ENCODE data around the gene CARS2. TPM values are rescaled to one million over a fixed set of nuclear protein-coding genes. Genes with fewer than 3 reads are reported as not detected.

CARS2 gene
- total RNA-seq, 2 experiments from 2014 or later, result 45.0 to 47.3 TPM

GRCh38 chr13:110690516-110690915, 15.4 kb downstream of the CARS2 start:
- H3K27ac ChIP-seq (ENCODE audit: low read depth, low read length, poor library complexity, severe bottlenecking), result no peak overlapping the region
- peaks cover 11% of the 10 kb centered on the region for H3K4me1 ChIP-seq (ENCODE audit: insufficient read depth, low read length, poor library complexity, severe bottlenecking)
- no peaks in the 10 kb centered on the region for H3K9me3 ChIP-seq (ENCODE audit: low read length)
- TF ChIP-seq EZH2phosphoT487 (IDR thresholded peaks at IDR 0.05; ENCODE audit: borderline replicate concordance, low read depth, low read length), result no peak
- TF ChIP-seq, protein P1, sequence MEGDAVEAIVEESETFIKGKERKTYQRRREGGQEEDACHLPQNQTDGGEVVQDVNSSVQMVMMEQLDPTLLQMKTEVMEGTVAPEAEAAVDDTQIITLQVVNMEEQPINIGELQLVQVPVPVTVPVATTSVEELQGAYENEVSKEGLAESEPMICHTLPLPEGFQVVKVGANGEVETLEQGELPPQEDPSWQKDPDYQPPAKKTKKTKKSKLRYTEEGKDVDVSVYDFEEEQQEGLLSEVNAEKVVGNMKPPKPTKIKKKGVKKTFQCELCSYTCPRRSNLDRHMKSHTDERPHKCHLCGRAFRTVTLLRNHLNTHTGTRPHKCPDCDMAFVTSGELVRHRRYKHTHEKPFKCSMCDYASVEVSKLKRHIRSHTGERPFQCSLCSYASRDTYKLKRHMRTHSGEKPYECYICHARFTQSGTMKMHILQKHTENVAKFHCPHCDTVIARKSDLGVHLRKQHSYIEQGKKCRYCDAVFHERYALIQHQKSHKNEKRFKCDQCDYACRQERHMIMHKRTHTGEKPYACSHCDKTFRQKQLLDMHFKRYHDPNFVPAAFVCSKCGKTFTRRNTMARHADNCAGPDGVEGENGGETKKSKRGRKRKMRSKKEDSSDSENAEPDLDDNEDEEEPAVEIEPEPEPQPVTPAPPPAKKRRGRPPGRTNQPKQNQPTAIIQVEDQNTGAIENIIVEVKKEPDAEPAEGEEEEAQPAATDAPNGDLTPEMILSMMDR (conservative IDR thresholded peaks at IDR 0.05; ENCODE audit: low read length), result no peak
- peaks cover 29% of the 10 kb centered on the region for H3K36me3 ChIP-seq (ENCODE audit: insufficient read depth, low read length)
- no peak for DNase-seq (ENCODE audit: low spot score)
- no peak overlapping the region for H3K4me2 ChIP-seq (ENCODE audit: low read length)
- H2AFZ ChIP-seq (ENCODE audit: low read length), result no peak overlapping the region
- H3K79me2 ChIP-seq (ENCODE audit: insufficient read depth, low read depth, low read length), result no peaks in the 10 kb centered on the region
- no peak overlapping the region for H3K4me3 ChIP-seq (ENCODE audit: low read depth, low read length, poor library complexity, severe bottlenecking)
- intact Hi-C loops (cut with micrococcal nuclease; ENCODE audit: unreplicated experiment), result no loop called here
- CTCF ChIA-PET (ENCODE audit: unreplicated experiment), result no interaction called here
- POLR2A ChIA-PET, result no interaction called here
- no peaks in the 10 kb centered on the region for H3K9me2 ChIP-seq (ENCODE audit: insufficient read depth, low read length)
- BruUV-seq (replicated peaks), result no TSS peak
- H4K20me1 ChIP-seq (ENCODE audit: insufficient read depth, low read length), result no peaks in the 10 kb centered on the region

- CTCF ChIA-PET (ENCODE audit: unreplicated experiment), result no interaction called here
- BruUV-seq (replicated peaks), result no TSS peak
- H3K9me2 ChIP-seq (ENCODE audit: insufficient read depth, low read length), result no peaks in the 10 kb centered on the region
- H4K20me1 ChIP-seq (ENCODE audit: insufficient read depth, low read length), result no peaks in the 10 kb centered on the region
- no peak overlapping the region for H2AFZ ChIP-seq (ENCODE audit: low read length)
- H3K4me1 ChIP-seq (ENCODE audit: insufficient read depth, low read length, poor library complexity, severe bottlenecking), result peaks cover 13% of the 10 kb centered on the region
- no peak overlapping the region for H3K4me2 ChIP-seq (ENCODE audit: low read length)
- POLR2A ChIA-PET, result interaction anchor here (1.0 kb wide), 1 partner anchor 14 kb away, joined by 4 read pairs; no protein-coding TSS in a partner anchor
- no peaks in the 10 kb centered on the region for H3K79me2 ChIP-seq (ENCODE audit: insufficient read depth, low read depth, low read length)
- peaks cover 29% of the 10 kb centered on the region for H3K36me3 ChIP-seq (ENCODE audit: insufficient read depth, low read length)
- no peak for DNase-seq (ENCODE audit: low spot score)
- no peak overlapping the region for H3K27ac ChIP-seq (ENCODE audit: low read depth, low read length, poor library complexity, severe bottlenecking)
- no peak for TF ChIP-seq EZH2phosphoT487 (IDR thresholded peaks at IDR 0.05; ENCODE audit: borderline replicate concordance, low read depth, low read length)
- TF ChIP-seq, protein P1 (conservative IDR thresholded peaks at IDR 0.05; ENCODE audit: low read length), result no peak
- no peak overlapping the region for H3K4me3 ChIP-seq (ENCODE audit: low read depth, low read length, poor library complexity, severe bottlenecking)
- H3K9me3 ChIP-seq (ENCODE audit: low read length), result no peaks in the 10 kb centered on the region
- intact Hi-C loops (cut with micrococcal nuclease; ENCODE audit: unreplicated experiment), result no loop called here
Observed at GRCh38 chr13:110689711-110690110, 16.2 kb downstream of the CARS2 start.

- Histone ChIP-seq H2AFZ (ENCODE audit: low read length) (no peak overlapping the region), H3K4me1 (ENCODE audit: insufficient read depth, low read length, poor library complexity, severe bottlenecking) (peaks cover 13% of the 10 kb centered on the region), H3K9me3 (ENCODE audit: low read length) (no peaks in the 10 kb centered on the region), H4K20me1 (ENCODE audit: insufficient read depth, low read length) (no peaks in the 10 kb centered on the region), H3K27ac (ENCODE audit: low read depth, low read length, poor library complexity, severe bottlenecking) (no peak overlapping the region), H3K79me2 (ENCODE audit: insufficient read depth, low read depth, low read length) (no peaks in the 10 kb centered on the region), H3K4me3 (ENCODE audit: low read depth, low read length, poor library complexity, severe bottlenecking) (no peak overlapping the region), H3K4me2 (ENCODE audit: low read length) (no peak overlapping the region), H3K36me3 (ENCODE audit: insufficient read depth, low read length) (peaks cover 32% of the 10 kb centered on the region), H3K9me2 (ENCODE audit: insufficient read depth, low read length) (no peaks in the 10 kb centered on the region)
- CTCF ChIA-PET (ENCODE audit: unreplicated experiment), result no interaction called here
- no TSS peak for BruUV-seq (replicated peaks)
- intact Hi-C loops (cut with micrococcal nuclease; ENCODE audit: unreplicated experiment), result no loop called here
- DNase-seq (ENCODE audit: low spot score), result no peak
- POLR2A ChIA-PET, result interaction anchor here (1.0 kb wide), 1 partner anchor 15 kb away, joined by 4 read pairs; no protein-coding TSS in a partner anchor
- TF ChIP-seq EZH2phosphoT487 (IDR thresholded peaks at IDR 0.05; ENCODE audit: borderline replicate concordance, low read depth, low read length), result no peak
- TF ChIP-seq, protein P1 (conservative IDR thresholded peaks at IDR 0.05; ENCODE audit: low read length), result no peak
Observed at GRCh38 chr13:110689041-110689440, 16.9 kb downstream of the CARS2 start.

All from OCI-LY7 (cell line).